H1 (cell line): ENCODE data around the gene FAM222B. TPM values are rescaled to one million over a fixed set of nuclear protein-coding genes. Genes with fewer than 3 reads are reported as not detected.
A peak's percentile ranks its signal among the peaks of the same experiment; 100 is the strongest.

Source experiments
- CTCF ChIA-PET: fragments of 300-600 bp; sonication (Branson Sonifier 250); formaldehyde crosslinking; loops from one replicate; lab custom pipeline; 2021; ENCODE audit not compliant: partially characterized antibody; lab: Charles Lee
- POLR2A ChIA-PET: fragments of 300-600 bp; sonication (Branson Sonifier 250); formaldehyde crosslinking; loops from one replicate; lab custom pipeline; 2021; ENCODE audit warnings: inconsistent platforms; ENCODE audit not compliant: partially characterized antibody; lab: Charles Lee
- DNase-seq, 2 experiments: peaks; one replicate each; pipeline versions ENCODE4 v3.0.0 to v3.0.0-alpha.2; 2010 to 2022; ENCODE audit warnings: low spot score in 2 of 2, low read depth in 1 of 2, mixed read lengths in 1 of 2
- FAIRE-seq: peaks from 2 replicates; lab custom pipeline; 2011; peaks lifted over from hg19 to GRCh38; lab: Jason Lieb, UNC
- H2AFZ ChIP-seq: 2 replicates; pipeline ENCODE4 v1.8.1; 2012; ENCODE audit warnings: low read length, inconsistent platforms
- H2AK5ac ChIP-seq: 2 replicates; pipeline ENCODE4 v1.6.1; 2013; ENCODE audit warnings: low read depth, low read length
- H2BK120ac ChIP-seq: replicated peaks from 2 replicates; pipeline ENCODE3; 2013; ENCODE audit warnings: low read depth, low read length, inconsistent platforms
- H2BK12ac ChIP-seq: 2 replicates; pipeline ENCODE4 v1.6.1; 2013; ENCODE audit warnings: low read depth, low read length
- H2BK15ac ChIP-seq: 2 replicates; pipeline ENCODE4 v1.6.1; 2013; ENCODE audit warnings: low read length
- H2BK20ac ChIP-seq: 2 replicates; pipeline ENCODE4 v1.6.1; 2013; ENCODE audit warnings: low read length
- H2BK5ac ChIP-seq: 2 replicates; pipeline ENCODE4 v1.6.1; 2013; ENCODE audit warnings: low read depth, low read length
- H3K14ac ChIP-seq: 2 replicates; pipeline ENCODE4 v1.6.1; 2013; ENCODE audit warnings: inconsistent platforms; ENCODE audit not compliant: insufficient read length
- H3K18ac ChIP-seq: 2 replicates; pipeline ENCODE4 v1.6.1; 2013; ENCODE audit warnings: low read length; ENCODE audit errors: extremely low read depth
- H3K23ac ChIP-seq: 2 replicates; pipeline ENCODE4 v1.6.1; 2013; ENCODE audit warnings: inconsistent platforms; ENCODE audit not compliant: insufficient read length
- H3K23me2 ChIP-seq: 2 replicates; pipeline ENCODE4 v1.6.1; 2013; ENCODE audit warnings: low read depth, low read length
- H3K27ac ChIP-seq: 2 replicates; pipeline ENCODE4 v1.6.1; 2011; ENCODE audit warnings: low read depth, low read length, inconsistent platforms
- H3K27me3 ChIP-seq, 4 experiments: replicated peaks in 1 of 4; 1 replicate in 1 of 4; 2 replicates in 3 of 4; pipeline versions ENCODE4 v1.6.1 to v1.8.1; 2011 to 2013; ENCODE audit warnings: low read length in 3 of 4, mild to moderate bottlenecking in 3 of 4, inconsistent platforms in 2 of 4, mixed read lengths in 2 of 4, moderate library complexity in 1 of 4; ENCODE audit not compliant: control insufficient read depth in 3 of 4, insufficient read depth in 3 of 4; ENCODE audit errors: extremely low read depth in 1 of 4
- H3K36me3 ChIP-seq, 4 experiments: 2 replicates each; pipeline versions ENCODE4 v1.6.1 to v1.8.1; 2011 to 2013; ENCODE audit warnings: mild to moderate bottlenecking in 4 of 4, low read length in 3 of 4, moderate library complexity in 2 of 4, control low read depth in 1 of 4, inconsistent platforms in 1 of 4; ENCODE audit not compliant: insufficient read depth in 4 of 4, control insufficient read depth in 2 of 4
- H3K4ac ChIP-seq: replicated peaks from 2 replicates; pipeline ENCODE3; 2013; ENCODE audit warnings: low read length, low read depth, mixed read lengths, inconsistent platforms; ENCODE audit not compliant: insufficient read length
- H3K4me1 ChIP-seq, 4 experiments: replicated peaks in 1 of 4; 1 replicate in 1 of 4; 2 replicates in 3 of 4; pipeline versions ENCODE4 v1.6.1 to v1.8.1; 2011 to 2013; ENCODE audit warnings: low read length in 3 of 4, inconsistent platforms in 2 of 4, mixed read lengths in 1 of 4; ENCODE audit not compliant: insufficient read depth in 4 of 4, control insufficient read depth in 3 of 4
- H3K4me2 ChIP-seq, 2 experiments: 2 replicates each; pipeline versions ENCODE4 v1.6.1 to v1.8.1; 2011 to 2013; ENCODE audit warnings: low read depth in 2 of 2, low read length in 2 of 2, control low read depth in 1 of 2, inconsistent platforms in 1 of 2, mild to moderate bottlenecking in 1 of 2; ENCODE audit not compliant: insufficient read depth in 1 of 2
- H3K4me3 ChIP-seq, 4 experiments: fragments of 200-600, 300-600 bp in 1 of 4; sonication (generic), shearing (Covaris generic), sonication (Bioruptor Twin) in 1 of 4; 2 replicates each; pipeline versions ENCODE4 v1.5.1 to v1.8.1; 2011 to 2016; ENCODE audit warnings: low read length in 4 of 4, low read depth in 3 of 4, control low read depth in 2 of 4, inconsistent platforms in 2 of 4, mild to moderate bottlenecking in 2 of 4, mixed read lengths in 1 of 4, moderate library complexity in 1 of 4; ENCODE audit not compliant: insufficient read depth in 2 of 4; ENCODE audit errors: extremely low read depth in 1 of 4
- H3K56ac ChIP-seq: replicated peaks from 2 replicates; pipeline ENCODE3; 2013; ENCODE audit warnings: low read depth, mild to moderate bottlenecking, mixed read lengths, low read length, inconsistent platforms; ENCODE audit not compliant: insufficient read length
- H3K79me1 ChIP-seq: 2 replicates; pipeline ENCODE4 v1.6.1; 2013; ENCODE audit warnings: low read depth, low read length, control low read depth
- H3K79me2 ChIP-seq, 2 experiments: 2 replicates each; pipeline versions ENCODE4 v1.6.1 to v1.8.1; 2012 to 2013; ENCODE audit warnings: low read length in 2 of 2, mild to moderate bottlenecking in 2 of 2, inconsistent platforms in 1 of 2; ENCODE audit not compliant: insufficient read depth in 2 of 2, control insufficient read depth in 1 of 2
- H3K9ac ChIP-seq, 4 experiments: replicated peaks in 1 of 4; 1 replicate in 1 of 4; 2 replicates in 3 of 4; pipeline versions ENCODE4 v1.6.1 to v1.8.1; 2011 to 2013; ENCODE audit warnings: low read depth in 3 of 4, low read length in 3 of 4, control low read depth in 2 of 4, mild to moderate bottlenecking in 2 of 4, moderate library complexity in 2 of 4, inconsistent platforms in 1 of 4; ENCODE audit errors: extremely low read depth in 1 of 4
- H3K9me3 ChIP-seq, 2 experiments: 2 replicates each; pipeline versions ENCODE4 v1.6.1 to v1.8.1; 2012 to 2013; ENCODE audit warnings: mild to moderate bottlenecking in 2 of 2, moderate library complexity in 2 of 2, control low read depth in 1 of 2, inconsistent platforms in 1 of 2, low read depth in 1 of 2, low read length in 1 of 2, mixed read lengths in 1 of 2; ENCODE audit not compliant: insufficient read depth in 2 of 2
- H4K20me1 ChIP-seq, 2 experiments: replicated peaks in 1 of 2; 2 replicates each; pipeline versions ENCODE3 to v1.8.1; 2011 to 2013; ENCODE audit warnings: inconsistent platforms in 2 of 2, low read length in 2 of 2, mild to moderate bottlenecking in 1 of 2; ENCODE audit not compliant: insufficient read depth in 2 of 2, control insufficient read depth in 1 of 2
- H4K5ac ChIP-seq: 2 replicates; pipeline ENCODE4 v1.6.1; 2013; ENCODE audit warnings: low read length, low read depth, mixed read lengths, inconsistent platforms; ENCODE audit not compliant: insufficient read length
- H4K8ac ChIP-seq: 2 replicates; pipeline ENCODE4 v1.8.0; 2013; ENCODE audit warnings: mild to moderate bottlenecking, moderate library complexity, low read length, inconsistent platforms; ENCODE audit not compliant: insufficient read depth; ENCODE audit errors: extremely low read depth
- H4K91ac ChIP-seq: replicated peaks from 2 replicates; pipeline ENCODE3; 2013; ENCODE audit warnings: low read length, mixed read lengths, inconsistent platforms; ENCODE audit not compliant: insufficient read length
- CEBPB ChIP-seq: IDR thresholded peaks from 2 replicates; pipeline ENCODE4 v1.6.1; 2012; ENCODE audit warnings: low read depth, low read length
- CHD2 ChIP-seq: IDR thresholded peaks from 2 replicates; pipeline ENCODE4 v1.6.1; 2012; ENCODE audit warnings: low read length, improper control_type of control experiment
- CTCF ChIP-seq, 3 experiments: IDR thresholded peaks; 1 replicate in 2 of 3; 2 replicates in 1 of 3; pipeline versions ENCODE4 v1.5.1 to v1.6.1; 2011; ENCODE audit warnings: low read length in 3 of 3, mild to moderate bottlenecking in 3 of 3, inconsistent platforms in 2 of 3, low read depth in 1 of 3, moderate library complexity in 1 of 3; ENCODE audit not compliant: insufficient read depth in 1 of 3; ENCODE audit errors: control extremely low read depth in 1 of 3
- JUND ChIP-seq: IDR thresholded peaks from 2 replicates; pipeline ENCODE4 v1.6.1; 2011; ENCODE audit warnings: mild to moderate bottlenecking, improper control_type of control experiment, low read length
- KDM5A ChIP-seq: fragments of 200-600 bp; IDR thresholded peaks from 2 replicates; pipeline ENCODE4 v1.7.1; 2012; ENCODE audit warnings: mild to moderate bottlenecking, low read length, inconsistent platforms, mixed read lengths
- NANOG ChIP-seq: IDR thresholded peaks from 2 replicates; pipeline ENCODE4 v1.6.1; 2011; ENCODE audit warnings: low read length, low read depth, mild to moderate bottlenecking, inconsistent platforms; ENCODE audit not compliant: insufficient read depth, poor library complexity, severe bottlenecking
- PHF8 ChIP-seq: fragments of 200-600 bp; sonication (generic); conservative IDR thresholded peaks from 2 replicates; pipeline ENCODE4 v1.7.1; 2012; ENCODE audit warnings: low read depth, mild to moderate bottlenecking, inconsistent platforms, low read length, moderate library complexity
- SIRT6 ChIP-seq: IDR thresholded peaks from one replicate; pipeline ENCODE4 v1.7.1; 2012; ENCODE audit warnings: low read length, inconsistent platforms
- ZNF274 ChIP-seq: IDR thresholded peaks from 2 replicates; pipeline ENCODE4 v1.7.0; 2012; ENCODE audit warnings: low read length, borderline replicate concordance; ENCODE audit errors: extremely low read depth
- WGBS, 2 experiments: shearing (Covaris generic) in 1 of 2; methylation state at CpG; one replicate each; pipeline versions ENCODE4 v1.1.6 to v1.1.7; 2013 to 2015; ENCODE audit warnings: low lambda C conversion rate in 2 of 2, mixed read lengths in 2 of 2, inconsistent platforms in 1 of 2, low coverage in 1 of 2, missing lambda C conversion rate in 1 of 2; ENCODE audit not compliant: insufficient replicate concordance in 2 of 2, insufficient coverage in 1 of 2, insufficient read length in 1 of 2; ENCODE audit errors: extremely low coverage in 1 of 2, missing lambda C conversion rate in 1 of 2; 5-methylcytosine and 5-hydroxymethylcytosine counted together
- polyA plus RNA-seq, 7 experiments: library from polyadenylated mRNA; depleted of rRNA in 3 of 7; stranded (reverse) in 5 of 7; unstranded in 2 of 7; fragments of >200 nt in 5 of 7; fragments of 200-250 nt in 2 of 7; gene quantifications; 1 replicate in 5 of 7; 2 replicates in 1 of 7; 4 replicates in 1 of 7; pipeline versions ENCODE4 v1.2.1 to v1.2.3, GENCODE V29; 2011 to 2013; ENCODE audit warnings: missing spikeins in 2 of 7, mixed read lengths in 2 of 7
- total RNA-seq: library from RNA; stranded (reverse); fragmentation: NEBNext Ultra II Directional; extraction: Animal tissue kit (Norgen Biotek cat#: 25700); gene quantifications from 2 replicates; pipeline ENCODE4 v1.2.1, GENCODE V29; 2021

FAM222B gene
- total and polyA plus RNA-seq, 2 of the 8 experiments (the other 6 are each of a cell fraction or from before 2014, with no cell fraction given) = 42.1 to 81.7 TPM

- Histone ChIP-seq H3K9me3 (no peaks in the 10 kb centered on the region), H3K4me2 (no peak overlapping the region), H2BK5ac (peak overlapping the region; percentile 96; the same call in 1 of the 2 replicates), H3K23me2 (no peaks in the 10 kb centered on the region), H2AK5ac (peak overlapping the region; percentile 30; the same call in 1 of the 2 replicates), H3K4me3 (no peak overlapping the region), H3K56ac (no peak overlapping the region), H4K91ac (peak overlapping the region; percentile 93), H4K8ac (peak overlapping the region; percentile 59; the same call in 1 of the 2 replicates), H3K79me2 (peaks cover 0 to 10% of the 10 kb centered on the region in 2 experiments; a peak in 1 of 4 replicates), H2BK20ac (peak overlapping the region; percentile 84; the same call in 1 of the 2 replicates), H3K27me3 (no peaks in the 10 kb centered on the region), H3K4me1 (peaks cover 9 to 25% (median 17%) of the 10 kb centered on the region in 4 experiments), H2BK120ac (no peak overlapping the region), H2AFZ (no peak overlapping the region), H3K4ac (peak overlapping the region; percentile 44), H3K36me3 (peaks cover 17 to 26% (median 22%) of the 10 kb centered on the region in 4 experiments), H2BK15ac (peak overlapping the region; percentile 77; the same call in 1 of the 2 replicates), H3K9ac (no peak overlapping the region), H2BK12ac (peak overlapping the region; percentile 93; the same call in 1 of the 2 replicates), H3K27ac (no peak overlapping the region), H3K18ac (peak overlapping the region; percentile 55; the same call in 1 of the 2 replicates), H3K14ac (no peak overlapping the region), H3K23ac (no peak overlapping the region), H4K20me1 (peaks cover 0 to 4% of the 10 kb centered on the region in 2 experiments), H3K79me1 (no peaks in the 10 kb centered on the region; the same call in 1 of the 2 replicates), H4K5ac (no peak overlapping the region)
- FAIRE-seq (no peak), DNase-seq (no peak)
- ChIA-PET POLR2A (interaction anchor here (1.3 to 9.7 kb wide), 5 partner anchors 9 to 84 kb away, joined by 4 to 134 read pairs (median 6); partner anchors contain the start of genes FAM222B, TLCD1 and TRAF4), CTCF (interaction anchor here (2.4 kb wide), 1 partner anchor 32 kb away, joined by 9 read pairs; the partner anchor contains the start of gene TLCD1)
- 92% methylated on average over 32 of the region's 32 CpGs; no CpG with 5 or more reads in 1 of the 2 experiments for WGBS, 2 experiments
- TF ChIP-seq SIRT6 (no peak), ZNF274 (no peak), KDM5A (no peak), CHD2 (no peak), CEBPB (no peak), JUND (no peak), NANOG (no peak), PHF8 (no peak), CTCF (IDR thresholded peaks at IDR 0.05; ENCODE audit: control extremely low read depth in 1 of 3, insufficient read depth in 1 of 3, low read depth in 1 of 3, low read length in 3 of 3) (no peak)
Measured at GRCh38 chr17:28758411-28759121, 84.0 kb downstream of the FAM222B start.
